Testis (tissue), 2 donors: ENCODE results near the gene ANKRD2.

Experiments used
- CTCF ChIP-seq, 3 experiments: fragments of 450-650 bp in 2 of 3; fragments of 200-600 bp in 1 of 3; sonication (generic) in 1 of 3; IDR thresholded peaks; one replicate each; pipeline ENCODE4 v1.5.1; 2016 to 2019; ENCODE audit warnings: antibody characterized with exemption in 3 of 3, mild to moderate bottlenecking in 2 of 3, moderate library complexity in 1 of 3
- POLR2A ChIP-seq: fragments of 450-650 bp; IDR thresholded peaks from one replicate; pipeline ENCODE4 v1.6.1; 2017; ENCODE audit warnings: antibody characterized with exemption, mild to moderate bottlenecking, moderate library complexity

GRCh38 chr10:97578171-97578844, 5.7 kb downstream of the ANKRD2 start:
- TF ChIP-seq CTCF (IDR thresholded peaks at IDR 0.05) (no peak), POLR2A (no peak)
